ENCODE measurements around the gene THAP6. TPM values are rescaled to one million over a fixed set of nuclear protein-coding genes. Genes with fewer than 3 reads are reported as not detected.

THAP6 gene
- total and polyA plus RNA-seq, 4 donors: 4.4 to 32.8 (median 13.0) TPM

DNA sequence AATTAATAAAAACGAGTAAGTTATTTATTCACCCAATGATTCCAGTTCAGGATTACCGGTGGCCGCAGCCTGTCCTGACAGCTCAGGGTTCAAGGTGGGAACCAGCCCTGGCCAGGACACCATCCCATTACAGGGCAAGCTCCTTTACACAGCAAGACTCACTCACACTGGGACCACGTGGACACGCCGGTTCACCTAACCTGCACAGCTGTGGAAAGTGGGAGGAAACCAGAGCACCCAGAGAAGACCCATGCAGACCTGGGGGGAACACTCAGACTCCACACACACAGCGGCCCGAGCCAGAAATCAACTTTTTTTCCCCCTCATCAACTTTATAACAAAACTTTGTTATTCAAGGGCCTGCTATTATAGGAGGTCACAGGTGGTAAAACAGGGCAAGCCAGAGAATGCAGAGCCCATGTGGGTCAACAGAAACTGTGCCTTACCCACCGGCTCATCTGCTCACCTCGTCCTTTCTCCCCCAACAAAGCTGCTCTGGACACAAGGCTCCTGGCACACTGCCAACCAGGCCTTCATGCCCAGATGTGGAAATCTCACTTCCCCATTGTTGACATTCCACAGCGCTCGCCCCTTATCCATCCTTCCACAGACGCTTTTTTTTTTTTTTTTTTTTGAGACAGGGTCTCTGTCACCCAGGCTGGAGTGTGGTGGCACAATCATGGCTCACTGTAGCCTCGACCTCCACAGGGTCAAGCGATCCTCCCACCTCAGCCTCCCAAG lies 33.5 kb downstream of the THAP6 start:
- no peak overlapping the region for H3K4me3 ChIP-seq
- ATAC-seq (ENCODE audit: insufficient read depth, low FRiP score) (no peak), DNase-seq (peak; percentile 57 to 67 (median 64))
- H3K27ac ChIP-seq (ENCODE audit: low read depth in 1 of 2, low read length in 1 of 2): no peak overlapping the region
- H3K9me3 ChIP-seq (ENCODE audit: control insufficient read depth in 4 of 4, insufficient read depth in 3 of 4, low read length in 3 of 4): no peaks in the 10 kb centered on the region
- WGBS, 2 donors: 69 to 72% methylated on average over 14 to 15 of the region's 15 CpGs
- no peaks in the 10 kb centered on the region for H3K4me1 ChIP-seq (ENCODE audit: control insufficient read depth in 5 of 5, insufficient read depth in 5 of 5, low read length in 5 of 5)
- peaks cover 0 to 5% (median 0%) of the 10 kb centered on the region in 4 donors for H3K36me3 ChIP-seq (ENCODE audit: control insufficient read depth in 4 of 4, insufficient read depth in 4 of 4, low read length in 4 of 4)
- no peaks in the 10 kb centered on the region for H3K27me3 ChIP-seq (ENCODE audit: control insufficient read depth in 3 of 3, insufficient read depth in 3 of 3, low read length in 2 of 3)
- no peak overlapping the region for H3K9ac ChIP-seq (ENCODE audit: insufficient read depth in 1 of 2, low read length in 2 of 2)
- TF ChIP-seq, protein P1, sequence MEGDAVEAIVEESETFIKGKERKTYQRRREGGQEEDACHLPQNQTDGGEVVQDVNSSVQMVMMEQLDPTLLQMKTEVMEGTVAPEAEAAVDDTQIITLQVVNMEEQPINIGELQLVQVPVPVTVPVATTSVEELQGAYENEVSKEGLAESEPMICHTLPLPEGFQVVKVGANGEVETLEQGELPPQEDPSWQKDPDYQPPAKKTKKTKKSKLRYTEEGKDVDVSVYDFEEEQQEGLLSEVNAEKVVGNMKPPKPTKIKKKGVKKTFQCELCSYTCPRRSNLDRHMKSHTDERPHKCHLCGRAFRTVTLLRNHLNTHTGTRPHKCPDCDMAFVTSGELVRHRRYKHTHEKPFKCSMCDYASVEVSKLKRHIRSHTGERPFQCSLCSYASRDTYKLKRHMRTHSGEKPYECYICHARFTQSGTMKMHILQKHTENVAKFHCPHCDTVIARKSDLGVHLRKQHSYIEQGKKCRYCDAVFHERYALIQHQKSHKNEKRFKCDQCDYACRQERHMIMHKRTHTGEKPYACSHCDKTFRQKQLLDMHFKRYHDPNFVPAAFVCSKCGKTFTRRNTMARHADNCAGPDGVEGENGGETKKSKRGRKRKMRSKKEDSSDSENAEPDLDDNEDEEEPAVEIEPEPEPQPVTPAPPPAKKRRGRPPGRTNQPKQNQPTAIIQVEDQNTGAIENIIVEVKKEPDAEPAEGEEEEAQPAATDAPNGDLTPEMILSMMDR (IDR thresholded peaks at IDR 0.05; ENCODE audit: control extremely low read depth, extremely low read depth): no peak

DNA sequence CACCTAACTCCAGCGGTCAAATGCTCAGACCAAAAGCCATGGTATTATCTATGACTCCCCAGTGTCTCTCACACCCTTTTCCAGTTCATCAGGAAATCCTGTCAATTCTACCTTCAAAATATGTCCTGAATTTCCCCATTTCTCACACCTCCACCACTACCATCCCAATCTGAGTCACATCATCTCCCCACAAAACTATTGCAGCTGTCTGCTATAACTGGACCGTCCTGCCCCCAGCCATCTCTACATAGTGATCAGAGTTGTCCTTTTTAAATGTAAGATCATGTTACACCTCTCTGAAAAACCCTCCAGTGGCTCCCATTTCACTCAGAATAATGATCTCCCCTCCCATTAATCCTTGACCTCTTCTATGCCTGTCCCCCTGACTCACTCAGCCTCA lies 34.7 kb downstream of the THAP6 start:
- DNase-seq: no peak
- ATAC-seq (ENCODE audit: insufficient read depth, low FRiP score): no peak
- H3K4me1 ChIP-seq (ENCODE audit: control insufficient read depth in 5 of 5, insufficient read depth in 5 of 5, low read length in 5 of 5): no peaks in the 10 kb centered on the region
- H3K4me3 ChIP-seq: no peak overlapping the region
- no peak overlapping the region for H3K27ac ChIP-seq (ENCODE audit: low read depth in 1 of 2, low read length in 1 of 2)
- 94 to 95% methylated on average over 2 of the region's 2 CpGs for WGBS, 2 donors
- TF ChIP-seq, protein P1 (IDR thresholded peaks at IDR 0.05; ENCODE audit: control extremely low read depth, extremely low read depth): no peak
- peaks cover 0 to 2% (median 0%) of the 10 kb centered on the region in 4 donors for H3K9me3 ChIP-seq (ENCODE audit: control insufficient read depth in 4 of 4, insufficient read depth in 3 of 4, low read length in 3 of 4)
- no peaks in the 10 kb centered on the region for H3K36me3 ChIP-seq (ENCODE audit: control insufficient read depth in 4 of 4, insufficient read depth in 4 of 4, low read length in 4 of 4)
- H3K27me3 ChIP-seq (ENCODE audit: control insufficient read depth in 3 of 3, insufficient read depth in 3 of 3, low read length in 2 of 3): no peaks in the 10 kb centered on the region
- no peak overlapping the region for H3K9ac ChIP-seq (ENCODE audit: insufficient read depth in 1 of 2, low read length in 2 of 2)

DNA sequence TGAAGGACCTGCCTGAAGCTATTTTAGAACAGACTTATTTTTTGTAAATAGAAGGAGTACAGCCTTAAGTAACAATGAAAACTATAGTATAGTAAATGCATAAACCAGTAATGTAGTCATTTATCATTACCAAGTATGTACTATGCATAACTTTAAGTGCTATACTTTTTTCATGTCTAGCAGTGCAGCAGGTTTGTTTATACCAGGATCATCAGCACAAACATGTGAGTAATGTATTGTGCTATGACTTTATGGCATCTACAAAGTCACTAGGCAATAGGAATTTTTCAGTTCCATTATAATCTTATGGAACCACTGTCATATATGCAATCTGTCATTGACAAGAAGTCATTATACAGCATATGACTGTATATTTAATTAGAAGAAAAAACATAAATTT lies 38.2 kb downstream of the THAP6 start:
- TF ChIP-seq, protein P1 (IDR thresholded peaks at IDR 0.05; ENCODE audit: control extremely low read depth, extremely low read depth): no peak
- no peak for DNase-seq
- Histone ChIP-seq H3K4me3 (no peak overlapping the region), H3K9ac (ENCODE audit: insufficient read depth in 1 of 2, low read length in 2 of 2) (no peak overlapping the region), H3K9me3 (ENCODE audit: control insufficient read depth in 4 of 4, insufficient read depth in 3 of 4, low read length in 3 of 4) (peaks cover 0 to 2% (median 0%) of the 10 kb centered on the region in 4 donors), H3K4me1 (ENCODE audit: control insufficient read depth in 5 of 5, insufficient read depth in 5 of 5, low read length in 5 of 5) (no peaks in the 10 kb centered on the region), H3K36me3 (ENCODE audit: control insufficient read depth in 4 of 4, insufficient read depth in 4 of 4, low read length in 4 of 4) (no peaks in the 10 kb centered on the region), H3K27ac (ENCODE audit: low read depth in 1 of 2, low read length in 1 of 2) (no peak overlapping the region), H3K27me3 (ENCODE audit: control insufficient read depth in 3 of 3, insufficient read depth in 3 of 3, low read length in 2 of 3) (no peaks in the 10 kb centered on the region)
- no peak for ATAC-seq (ENCODE audit: insufficient read depth, low FRiP score)

Data from lung (tissue), 12 donors.